Mucosa of descending colon (tissue), 3 donors: Measurements from ENCODE around the gene ZKSCAN5. TPM values are rescaled to one million over a fixed set of nuclear protein-coding genes. Genes with fewer than 3 reads are reported as not detected.
A peak's percentile ranks its signal among the peaks of the same experiment; 100 is the strongest.

Experiments
- ATAC-seq: fragments of 200-7000 bp; cut with Tn5 transposase; one replicate; pipeline ENCODE4 v1.9.1; 2020; ENCODE audit warnings: mild to moderate bottlenecking, moderate library complexity
- DNase-seq, 3 donors: peaks; one replicate each; pipeline ENCODE4 v3.0.0-alpha.2; 2020
- H3K36me3 ChIP-seq: fragments of 200-600 bp; one replicate; pipeline ENCODE4 v1.8.0; 2021; ENCODE audit warnings: low read depth, mild to moderate bottlenecking
- H3K4me1 ChIP-seq: fragments of 200-600 bp; one replicate; pipeline ENCODE4 v1.8.0; 2021; ENCODE audit warnings: low read depth, mild to moderate bottlenecking
- H3K4me3 ChIP-seq: fragments of 200-600 bp; one replicate; pipeline ENCODE4 v1.8.0; 2021; ENCODE audit warnings: mild to moderate bottlenecking
- H3K9me3 ChIP-seq: fragments of 200-600 bp; one replicate; pipeline ENCODE4 v1.8.0; 2021; ENCODE audit warnings: mild to moderate bottlenecking
- CTCF ChIP-seq: fragments of 200-600 bp; IDR thresholded peaks from one replicate; pipeline ENCODE4 v1.8.0; 2022; ENCODE audit warnings: antibody characterized with exemption, mild to moderate bottlenecking
- intact Hi-C, 2 donors: fragments of 100-400 bp; cut with DNase I in 1 of 2; cut with micrococcal nuclease in 1 of 2; formaldehyde crosslinking; loops; one replicate each; pipeline versions ENCODE4 v1.11.0 to v1.11.1; 2022; cut with DNase I, micrococcal nuclease
- total RNA-seq, 3 donors: library from RNA; stranded (reverse); fragmentation: NEBNext Ultra II Directional in 2 of 3; extraction: Animal tissue kit (Norgen Biotek cat#: 25700) in 2 of 3; gene quantifications; one replicate each; pipeline versions ENCODE4 v1.2.1 to v1.2.4, GENCODE V29; 2021 to 2023
- donor health status: DM: no; HTN: no; CAD: no; lungs with moderate emphysema.
- donor health status: DM: no; HTN: no; CAD: no.
- donor health status: DM: no; HTN: yes; CAD: no.

The ZKSCAN5 gene
- total RNA-seq, 3 donors from 2014 or later: 5.9 to 10.0 (median 6.4) TPM

- H3K4me3 ChIP-seq: no peak overlapping the region
- intact Hi-C loops: no loop called here
Measured at GRCh38 chr7:99469381-99470065, 34.9 kb upstream of the ZKSCAN5 start.

GRCh38 chr7:99472561-99473314 lies 31.7 kb upstream of the ZKSCAN5 start, which contains the start of gene ZNF789:
ZNF789 (plus strand) TSS chr7:99472890; CDS start chr7:99476457, 3,567 bp downstream.
- H3K9me3 ChIP-seq: no peaks in the 10 kb centered on the region
- peak; percentile 96 for ATAC-seq
- no peaks in the 10 kb centered on the region for H3K36me3 ChIP-seq
- H3K4me3 ChIP-seq: peak within 1 kb of the TSS; percentile 50
- no peak for TF ChIP-seq CTCF
- H3K4me1 ChIP-seq: peaks cover 12% of the 10 kb centered on the region
- intact Hi-C loops: no loop called here
- peak; percentile 98 to 99 (median 99) for DNase-seq

More at GRCh38 chr7:99469381-99470065, 34.9 kb upstream of the ZKSCAN5 start:
- peaks cover 18% of the 10 kb centered on the region for H3K4me1 ChIP-seq
- TF ChIP-seq CTCF: no peak
- H3K36me3 ChIP-seq: no peaks in the 10 kb centered on the region
- ATAC-seq: no peak
- DNase-seq: peak in 1 of 3 donors; percentile 20
- H3K9me3 ChIP-seq: no peaks in the 10 kb centered on the region

GRCh38 chr7:99473315-99473596 lies 31.2 kb upstream of the ZKSCAN5 start:
- peaks cover 12% of the 10 kb centered on the region for H3K4me1 ChIP-seq
- peak overlapping the region; percentile 50 for H3K4me3 ChIP-seq
- intact Hi-C loops: no loop called here
- ATAC-seq (peak; percentile 69), DNase-seq (peak in 1 of 3 donors; percentile 55)
- no peaks in the 10 kb centered on the region for H3K9me3 ChIP-seq
- no peaks in the 10 kb centered on the region for H3K36me3 ChIP-seq
- TF ChIP-seq CTCF: no peak

GRCh38 chr7:99476107-99476506 lies 28.4 kb upstream of the ZKSCAN5 start:
- ATAC-seq: no peak
- Histone ChIP-seq H3K4me3 (no peak overlapping the region), H3K9me3 (no peaks in the 10 kb centered on the region), H3K4me1 (peaks cover 12% of the 10 kb centered on the region), H3K36me3 (no peaks in the 10 kb centered on the region)
- no peak for TF ChIP-seq CTCF
- peak in 1 of 3 donors; percentile 21 for DNase-seq
- intact Hi-C loops: no loop called here

- no peaks in the 10 kb centered on the region for H3K36me3 ChIP-seq
- H3K9me3 ChIP-seq: no peaks in the 10 kb centered on the region
- no peak for TF ChIP-seq CTCF
- H3K4me3 ChIP-seq: no peak overlapping the region
- H3K4me1 ChIP-seq: peaks cover 7% of the 10 kb centered on the region
- intact Hi-C loops: no loop called here
- peak in 1 of 3 donors; percentile 40 for DNase-seq
- peak; percentile 26 for ATAC-seq
Measured at GRCh38 chr7:99478464-99479440, 25.7 kb upstream of the ZKSCAN5 start.
